Globus pallidus (tissue), 1 donor: ENCODE measurements around the gene SREK1IP1.

Experiments
- DNase-seq: peaks from one replicate; pipeline ENCODE4 v3.0.0-alpha.2; 2015; ENCODE audit warnings: low spot score

Gene SREK1IP1

DNA sequence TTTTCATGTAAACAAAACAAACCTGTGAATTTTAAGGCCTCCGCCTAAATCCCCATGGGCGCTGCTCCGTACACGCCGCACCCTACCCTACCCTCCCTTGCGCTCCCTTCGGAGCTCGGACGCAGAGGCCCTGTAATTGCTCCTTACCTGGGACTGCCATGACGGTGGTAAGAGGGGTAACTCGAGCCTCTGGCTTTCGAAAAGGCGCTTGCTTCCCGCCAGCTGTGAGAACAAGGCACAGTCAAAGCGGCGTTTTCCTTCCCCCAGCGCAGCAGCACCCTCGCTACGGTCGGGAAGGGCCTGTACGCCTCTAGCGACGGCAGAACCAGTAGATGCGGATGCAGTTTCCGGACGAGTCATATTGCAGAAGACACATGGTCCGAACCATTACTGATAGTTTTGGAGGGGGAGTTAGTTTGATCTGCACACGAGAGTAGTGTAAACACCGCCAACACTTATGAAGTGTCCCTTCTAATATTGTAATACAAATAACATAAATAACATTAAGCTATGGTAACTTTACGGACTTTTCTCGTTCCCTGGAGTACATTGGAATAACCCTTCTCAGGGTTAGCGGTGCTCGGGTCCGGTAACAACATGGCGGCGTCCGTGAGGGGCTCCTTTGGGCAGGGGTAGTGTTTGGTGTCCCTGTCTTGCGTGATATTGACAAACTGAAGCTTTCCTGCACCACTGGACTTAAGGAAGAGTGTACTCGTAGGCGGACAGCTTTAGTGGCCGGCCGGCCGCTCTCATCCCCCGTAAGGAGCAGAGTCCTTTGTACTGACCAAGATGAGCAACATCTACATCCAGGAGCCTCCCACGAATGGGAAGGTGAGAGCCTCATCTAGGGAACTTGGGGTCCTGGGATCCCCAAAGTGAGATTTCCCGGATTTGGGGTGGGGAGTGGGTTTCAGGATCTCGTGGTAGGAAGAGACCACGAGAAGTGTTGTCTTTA is at the start of gene SREK1IP1, which contains the start of gene CWC27:
Gene SREK1IP1 (minus strand): TSS at position 334 of the 955 bp plus-strand sequence. CDS start 174 bp downstream, at position 160.
Gene CWC27 (plus strand): TSS at position 573 of the 955 bp plus-strand sequence. CDS start 217 bp downstream, at position 790.
- peak; percentile 86 for DNase-seq

DNA sequence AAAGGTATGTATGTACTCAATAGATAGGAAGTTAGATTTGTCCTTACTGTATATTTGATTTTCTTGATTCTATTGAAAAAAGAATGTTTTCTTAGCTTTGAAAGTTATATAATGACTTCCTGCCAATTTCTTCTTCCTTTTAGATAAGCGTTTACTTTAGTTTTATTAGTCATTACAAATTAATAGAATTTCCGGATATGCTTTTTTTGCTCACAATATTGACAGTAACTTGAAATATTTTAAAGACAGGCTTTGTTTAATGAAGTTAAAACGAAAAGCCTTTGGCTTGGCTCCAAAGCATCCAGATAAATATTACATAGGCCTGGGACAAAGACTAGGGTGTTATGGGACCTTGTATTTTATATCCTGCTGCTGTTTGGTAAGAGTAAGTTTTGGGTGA is 49.8 kb upstream of the SREK1IP1 start:
- DNase-seq = no peak

DNA sequence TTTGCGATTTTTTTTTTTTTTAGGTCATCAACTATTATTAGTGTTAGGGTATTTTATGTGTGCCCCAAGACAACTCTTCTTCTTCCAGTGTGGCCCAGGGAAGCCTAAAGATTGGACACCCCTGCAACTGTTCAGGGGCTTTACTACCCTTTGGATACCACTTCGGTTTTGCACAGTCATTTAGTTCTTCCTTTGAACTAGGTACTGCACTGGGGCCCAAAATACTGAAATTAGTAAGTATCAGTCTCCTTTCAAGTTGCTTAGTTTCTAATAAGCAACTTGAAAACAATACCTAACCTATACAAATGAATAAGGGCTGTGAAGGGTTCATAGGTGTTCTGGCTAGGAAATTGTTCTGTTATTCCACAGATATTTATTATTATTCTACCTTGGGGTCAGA is 45.6 kb upstream of the SREK1IP1 start:
- DNase-seq = no peak

DNA sequence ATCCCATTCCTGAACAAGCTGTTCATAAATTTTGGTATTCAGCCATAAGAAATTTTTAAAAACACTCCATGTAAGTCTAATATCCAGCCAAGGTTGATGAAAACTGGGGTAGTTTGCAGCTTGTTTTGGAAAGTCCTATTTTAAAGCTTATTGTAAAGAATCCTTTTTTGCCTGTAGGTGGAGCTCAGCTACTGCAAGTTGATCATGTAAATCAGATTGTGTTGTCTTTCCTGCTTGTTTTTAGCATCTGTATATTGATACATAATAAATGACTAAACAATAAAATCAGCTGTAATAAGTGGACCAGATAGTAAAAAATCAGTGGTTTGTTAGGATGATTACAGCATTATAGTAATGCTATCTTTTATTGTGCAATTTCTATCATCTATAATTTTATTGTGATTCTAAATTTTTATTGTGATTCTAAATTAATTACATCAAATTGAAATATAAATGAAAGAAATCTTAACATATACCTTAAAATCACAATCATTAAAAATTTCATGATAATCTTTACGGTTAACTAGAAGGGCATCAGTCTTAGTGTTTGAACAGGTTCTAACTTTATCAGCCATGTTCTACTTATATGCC is 42.7 kb upstream of the SREK1IP1 start:
- peak; percentile 60 for DNase-seq

DNA sequence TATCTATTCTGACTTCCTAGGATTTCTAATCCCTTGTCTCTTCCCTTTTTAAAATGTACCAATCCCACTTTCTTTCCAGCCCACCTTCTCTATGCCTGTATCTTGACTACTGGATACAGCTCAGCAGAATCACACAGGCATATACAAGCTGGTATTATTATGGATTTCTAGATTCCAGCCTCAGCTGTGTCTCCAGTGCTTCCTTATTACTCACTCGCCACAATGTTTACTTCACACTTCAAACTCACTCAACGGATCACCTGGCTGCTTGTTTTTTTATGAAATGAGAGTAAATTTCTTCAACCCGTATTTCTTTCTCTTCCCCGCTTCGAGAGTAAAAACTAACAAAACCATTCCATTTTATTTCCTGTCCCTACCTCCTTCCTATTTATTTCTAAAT is 39.0 kb upstream of the SREK1IP1 start:
- no peak for DNase-seq

DNA sequence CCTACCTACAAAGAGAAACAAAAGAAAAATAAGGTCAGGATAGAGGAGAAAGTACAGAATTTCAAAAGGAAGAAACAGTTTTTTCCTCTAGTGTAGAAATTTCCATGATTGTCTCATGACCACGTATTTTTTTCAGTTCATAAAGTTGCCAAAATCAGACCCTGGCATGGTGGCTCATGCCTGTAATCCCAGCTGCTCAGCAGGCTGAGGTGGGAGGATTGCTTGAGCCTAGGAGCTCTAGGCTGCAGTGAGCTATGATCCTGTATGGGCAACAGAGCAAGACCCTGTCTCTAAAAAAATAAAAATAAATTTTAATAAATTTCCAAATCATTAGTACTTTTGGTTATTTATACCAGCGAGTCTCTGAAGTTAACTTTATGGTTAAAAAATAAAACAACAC is 38.0 kb upstream of the SREK1IP1 start:
- DNase-seq = no peak

DNA sequence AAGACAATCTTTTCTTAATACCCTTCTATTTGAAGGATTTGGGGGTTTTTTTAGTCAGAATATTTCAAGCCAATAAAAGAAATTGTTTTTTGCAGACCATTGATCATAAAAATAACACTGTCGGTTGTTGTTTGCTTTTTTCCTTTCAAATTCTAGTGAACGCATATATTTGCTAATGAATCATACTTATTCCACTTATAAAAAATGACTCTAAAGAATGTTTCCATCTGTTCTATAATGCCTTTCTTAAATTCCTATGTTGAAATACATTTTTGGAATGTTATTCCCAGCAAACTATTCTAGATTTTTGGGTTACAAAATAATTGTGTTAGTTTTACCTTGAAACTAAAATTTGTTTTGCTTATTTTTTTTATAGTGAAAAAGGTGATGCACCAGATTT is 32.4 kb upstream of the SREK1IP1 start:
- no peak for DNase-seq

DNA sequence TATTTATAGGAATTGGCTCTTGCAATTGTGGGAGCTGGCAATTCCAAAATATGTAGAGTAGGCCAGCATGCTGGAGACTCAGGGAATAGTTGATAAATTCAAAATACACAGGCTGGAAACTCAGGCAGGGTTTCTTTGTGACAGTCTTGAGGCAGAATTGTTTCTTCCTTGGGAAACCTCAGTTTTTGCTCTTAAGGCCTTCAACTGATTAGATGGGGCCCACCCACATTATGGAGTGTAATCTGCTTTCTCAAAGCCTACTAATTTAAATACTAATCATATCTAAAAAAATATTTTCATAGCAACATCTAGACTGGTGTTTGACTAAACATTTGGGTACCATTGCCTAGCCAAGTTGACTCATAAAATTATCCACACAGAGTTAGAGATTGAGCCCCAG is 27.8 kb upstream of the SREK1IP1 start:
- no peak for DNase-seq

GRCh38 chr5:64794053-64794770 is 25.7 kb upstream of the SREK1IP1 start:
- DNase-seq = no peak

GRCh38 chr5:64792469-64792868 is 24.0 kb upstream of the SREK1IP1 start:
- DNase-seq = no peak

- DNase-seq = no peak
These were observed 21.7 kb upstream of the SREK1IP1 start for GRCh38 chr5:64790210-64790609.

- no peak for DNase-seq
These were observed 21.0 kb upstream of the SREK1IP1 start for GRCh38 chr5:64789457-64789856.

DNA sequence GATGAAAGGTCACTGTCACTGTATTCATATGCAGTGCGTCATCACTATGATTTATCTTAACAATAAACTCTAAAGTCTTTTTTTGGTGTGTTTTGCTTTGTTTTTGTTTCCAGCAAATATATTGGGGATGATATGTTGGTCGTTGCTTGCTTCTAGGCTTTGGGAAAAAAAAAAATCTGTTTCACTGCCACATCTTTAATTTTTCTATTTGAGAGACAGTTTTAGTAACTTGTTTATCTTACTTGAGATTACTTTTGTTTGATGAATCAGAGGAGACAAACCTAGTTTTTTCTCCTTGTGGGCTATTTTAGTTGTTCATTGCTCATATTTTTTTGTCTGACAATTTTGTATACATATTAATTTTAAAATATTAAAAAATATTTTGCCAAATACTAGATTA is 19.7 kb upstream of the SREK1IP1 start:
- no peak for DNase-seq

- no peak for DNase-seq
These were observed 17.9 kb upstream of the SREK1IP1 start for GRCh38 chr5:64786372-64786771.

DNA sequence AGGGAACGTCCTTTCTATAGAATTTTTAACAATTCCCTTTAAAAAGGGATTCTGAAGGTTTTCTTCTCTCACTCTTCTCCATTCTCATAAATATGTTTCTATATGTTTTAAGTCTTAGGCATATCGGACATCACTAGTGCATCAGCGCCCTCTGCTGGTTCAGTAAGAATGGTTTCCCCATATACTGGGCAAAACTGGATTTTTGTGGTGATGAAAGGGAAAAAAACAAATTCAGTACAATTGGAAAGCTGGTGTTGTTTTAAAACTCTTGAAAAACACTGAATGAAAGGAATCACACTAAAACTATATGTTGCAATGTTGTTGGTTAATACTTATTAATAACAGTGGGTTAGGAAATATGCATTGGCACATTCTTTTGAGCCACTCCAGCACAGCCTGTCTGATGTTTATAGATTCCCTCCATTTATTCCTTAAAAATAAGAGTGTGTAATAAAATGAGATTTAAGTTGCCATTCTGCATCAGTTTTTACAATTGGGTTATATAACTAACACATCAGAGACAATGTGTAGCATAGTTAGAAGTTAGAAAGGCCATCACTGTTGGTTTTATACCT is 16.0 kb upstream of the SREK1IP1 start:
- DNase-seq = peak; percentile 67

DNA sequence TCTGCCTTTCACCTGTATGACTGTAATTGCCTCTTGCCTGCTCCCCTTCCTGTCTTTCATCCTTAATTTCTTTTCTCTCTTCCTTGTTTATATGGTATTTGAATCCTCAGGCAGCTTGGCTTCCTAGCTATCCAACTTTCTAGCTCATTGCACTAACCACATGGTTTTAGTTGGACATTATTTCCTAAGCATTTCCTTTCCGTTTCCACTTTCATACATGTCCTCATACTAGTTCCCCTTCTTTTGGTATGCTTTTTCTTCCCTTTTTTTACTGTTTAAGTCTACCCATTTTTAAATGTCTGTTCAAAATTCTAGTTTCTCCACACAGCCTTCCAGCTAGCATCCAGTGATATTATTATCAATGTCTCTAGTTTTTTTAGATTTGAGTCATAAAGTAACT is 6.8 kb upstream of the SREK1IP1 start:
- no peak for DNase-seq

DNA sequence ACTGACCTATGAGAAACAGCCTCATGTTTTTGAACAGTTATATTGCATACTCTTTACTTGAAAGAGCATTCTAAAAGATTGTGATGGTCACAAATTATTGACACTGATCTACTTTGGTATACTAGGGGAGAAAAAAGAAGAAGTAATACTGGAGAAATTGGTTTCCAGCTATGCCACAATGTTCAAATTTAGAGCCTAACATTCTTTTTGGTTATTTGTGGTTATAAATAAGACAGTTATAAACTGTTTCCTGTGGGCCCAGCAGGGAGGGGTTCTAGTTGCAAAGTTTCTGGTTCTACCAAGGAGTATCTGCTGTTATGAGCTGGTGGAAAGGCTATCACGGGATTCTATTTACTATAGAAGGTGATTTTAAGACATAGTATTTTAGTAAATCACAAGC is 5.0 kb upstream of the SREK1IP1 start:
- DNase-seq = no peak

GRCh38 chr5:64771736-64772135 is 3.2 kb upstream of the SREK1IP1 start:
- DNase-seq = no peak

GRCh38 chr5:64769855-64770254 is 1.4 kb upstream of the SREK1IP1 start:
- DNase-seq = no peak

DNA sequence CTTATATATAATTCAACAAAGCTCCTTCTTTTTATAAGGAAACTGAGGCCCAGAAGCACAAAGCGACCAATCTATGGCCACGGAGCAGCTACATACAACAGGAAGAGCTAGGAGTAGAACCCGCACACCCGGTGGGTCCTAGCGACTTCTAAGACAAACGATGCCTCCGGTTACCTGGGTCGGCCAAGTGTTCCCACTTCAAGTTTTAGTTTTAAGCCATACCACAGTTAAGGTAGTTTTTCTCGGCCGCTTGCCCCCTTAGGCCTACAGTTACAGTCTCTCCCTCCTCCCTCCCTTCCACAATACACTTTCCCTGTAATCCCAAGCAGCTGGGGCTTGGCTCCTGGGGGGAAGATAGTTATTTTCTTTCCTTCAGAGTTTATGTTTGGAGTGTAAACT is 533 bp downstream of the SREK1IP1 start:
- no peak for DNase-seq

DNA sequence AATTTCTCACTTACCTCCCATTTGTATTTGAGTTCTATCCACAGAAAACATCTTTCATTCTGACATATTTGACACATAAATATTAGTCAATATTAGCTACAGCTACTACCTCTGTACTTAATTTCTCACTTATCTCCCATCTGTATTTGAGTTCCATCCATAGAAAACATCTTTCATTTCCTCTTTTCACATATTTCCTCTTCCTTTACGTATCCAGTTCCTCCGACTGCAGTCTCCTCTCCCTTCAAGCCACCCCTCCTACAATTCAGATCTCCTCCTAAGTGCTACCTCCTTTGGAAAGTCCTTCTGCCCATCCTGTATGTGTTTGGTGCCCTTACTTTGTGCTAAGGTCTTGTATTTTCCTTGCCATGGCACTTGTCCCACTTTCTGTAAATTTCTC is 1.6 kb downstream of the SREK1IP1 start:
- no peak for DNase-seq

GRCh38 chr5:64765804-64766504 is 2.5 kb downstream of the SREK1IP1 start:
- no peak for DNase-seq
